ENCODE results near the gene WNT6. TPM values are rescaled to one million over a fixed set of nuclear protein-coding genes. Genes with fewer than 3 reads are reported as not detected.

Gene WNT6
- total RNA-seq, 4 donors from 2014 or later = 0.73 to 0.76 TPM; not detected in 2

DNA sequence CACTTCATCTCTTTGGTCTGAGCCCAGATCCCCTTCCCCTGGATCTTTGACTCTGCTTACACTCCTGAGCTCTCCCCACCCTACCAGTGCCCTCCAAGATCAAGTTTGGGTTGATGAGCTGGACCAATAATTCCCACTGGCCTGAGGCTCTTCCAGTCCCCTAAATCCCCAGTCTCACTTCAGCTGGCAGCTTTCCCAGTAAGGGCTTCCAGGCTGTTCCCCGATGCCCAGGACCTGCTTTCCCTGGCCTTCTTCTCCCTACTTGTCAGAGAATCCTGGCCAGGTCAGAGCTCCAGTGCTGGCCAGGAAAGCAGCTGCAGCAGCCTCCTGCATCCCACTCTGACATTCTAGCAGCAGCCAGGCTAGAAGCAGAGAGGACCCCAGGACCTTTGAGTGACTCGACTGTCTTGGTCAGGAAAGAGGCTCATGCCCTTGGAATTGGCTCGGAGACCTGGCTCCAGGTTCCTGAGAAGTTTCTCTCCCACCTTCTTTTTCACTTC, 3.5 kb downstream of the WNT6 start:
- H3K4me1 ChIP-seq = peaks cover 15 to 46% (median 21%) of the 10 kb centered on the region in 3 donors
- intact Hi-C loops (cut with DNase I) = no loop called here
- 56 to 67% methylated on average over 2 to 3 of the region's 3 CpGs for WGBS, 2 donors
- no peaks in the 10 kb centered on the region for H3K9me3 ChIP-seq
- no peak overlapping the region for H3K4me3 ChIP-seq
- H3K36me3 ChIP-seq = no peaks in the 10 kb centered on the region
- DNase-seq = no peak
- no peak overlapping the region for H3K27ac ChIP-seq
- H3K27me3 ChIP-seq = peaks cover 18 to 100% (median 31%) of the 10 kb centered on the region in 4 donors
- TF ChIP-seq, protein P1, sequence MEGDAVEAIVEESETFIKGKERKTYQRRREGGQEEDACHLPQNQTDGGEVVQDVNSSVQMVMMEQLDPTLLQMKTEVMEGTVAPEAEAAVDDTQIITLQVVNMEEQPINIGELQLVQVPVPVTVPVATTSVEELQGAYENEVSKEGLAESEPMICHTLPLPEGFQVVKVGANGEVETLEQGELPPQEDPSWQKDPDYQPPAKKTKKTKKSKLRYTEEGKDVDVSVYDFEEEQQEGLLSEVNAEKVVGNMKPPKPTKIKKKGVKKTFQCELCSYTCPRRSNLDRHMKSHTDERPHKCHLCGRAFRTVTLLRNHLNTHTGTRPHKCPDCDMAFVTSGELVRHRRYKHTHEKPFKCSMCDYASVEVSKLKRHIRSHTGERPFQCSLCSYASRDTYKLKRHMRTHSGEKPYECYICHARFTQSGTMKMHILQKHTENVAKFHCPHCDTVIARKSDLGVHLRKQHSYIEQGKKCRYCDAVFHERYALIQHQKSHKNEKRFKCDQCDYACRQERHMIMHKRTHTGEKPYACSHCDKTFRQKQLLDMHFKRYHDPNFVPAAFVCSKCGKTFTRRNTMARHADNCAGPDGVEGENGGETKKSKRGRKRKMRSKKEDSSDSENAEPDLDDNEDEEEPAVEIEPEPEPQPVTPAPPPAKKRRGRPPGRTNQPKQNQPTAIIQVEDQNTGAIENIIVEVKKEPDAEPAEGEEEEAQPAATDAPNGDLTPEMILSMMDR (IDR thresholded peaks at IDR 0.05) = no peak
- TF ChIP-seq POLR2A (IDR thresholded peaks at IDR 0.05) = no peak

DNA sequence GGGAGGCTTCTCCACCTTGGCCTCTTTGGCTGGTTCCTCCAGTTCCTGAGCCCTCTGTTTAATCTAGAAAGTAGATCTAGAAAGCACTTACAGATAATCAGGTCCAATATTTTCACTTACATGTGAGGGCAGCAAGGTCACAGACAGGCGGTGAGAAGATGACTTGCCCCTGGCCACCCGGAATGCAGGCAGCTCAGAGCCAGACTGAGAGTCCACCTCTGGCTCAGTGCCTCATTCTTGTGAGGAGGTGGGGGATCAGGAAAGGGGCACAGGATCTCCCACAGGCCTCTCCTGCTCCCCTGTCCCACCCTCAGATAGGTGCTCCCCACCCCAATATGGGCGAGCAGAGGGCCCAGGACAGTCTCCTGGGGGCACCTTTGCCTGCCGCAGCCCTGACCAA, 5.8 kb downstream of the WNT6 start:
- H3K27me3 ChIP-seq = peaks cover 5 to 99% (median 16%) of the 10 kb centered on the region in 4 donors
- 65% methylated on average over 3 of the region's 4 CpGs; no CpG with 5 or more reads in 1 of the 2 donors for WGBS, 2 donors

DNA sequence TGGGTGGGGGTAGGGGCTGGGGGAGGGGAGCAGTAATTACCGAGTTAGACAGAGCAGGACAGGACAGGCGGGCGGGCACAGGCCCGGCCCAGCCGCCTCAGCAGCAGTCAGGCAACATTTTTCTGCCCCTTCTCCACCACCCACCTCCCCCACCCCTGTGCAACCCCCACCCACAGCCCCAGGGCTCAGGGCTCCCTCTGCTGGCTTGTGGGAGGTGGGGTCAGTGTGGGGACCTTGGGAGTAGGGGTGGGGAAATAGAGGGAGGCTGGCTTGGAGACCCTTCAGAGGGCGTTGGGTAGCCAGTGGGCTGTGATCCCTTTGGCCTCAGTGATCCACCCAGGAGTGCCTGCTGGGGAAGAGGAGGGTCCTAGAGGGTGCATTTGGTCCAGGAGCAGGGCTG, 6.4 kb downstream of the WNT6 start:
- Histone ChIP-seq H3K4me3 (no peak overlapping the region), H3K4me1 (peaks cover 0 to 23% (median 0%) of the 10 kb centered on the region in 3 donors), H3K36me3 (no peaks in the 10 kb centered on the region), H3K27ac (peak overlapping the region in 1 of 4 donors; percentile 21), H3K9me3 (no peaks in the 10 kb centered on the region), H3K27me3 (peaks cover 0 to 99% (median 10%) of the 10 kb centered on the region in 4 donors)
- WGBS, 2 donors = 19 to 36% methylated on average over 3 to 6 of the region's 6 CpGs
- no peak for DNase-seq
- no peak for TF ChIP-seq POLR2A (IDR thresholded peaks at IDR 0.05)
- TF ChIP-seq, protein P1 (IDR thresholded peaks at IDR 0.05) = no peak
- intact Hi-C loops (cut with DNase I) = no loop called here

More for the DNA sequence above, 5.8 kb downstream of the WNT6 start:
- no peak overlapping the region for H3K4me3 ChIP-seq
- peak overlapping the region in 1 of 4 donors; percentile 21 for H3K27ac ChIP-seq
- no peaks in the 10 kb centered on the region for H3K36me3 ChIP-seq
- TF ChIP-seq POLR2A (IDR thresholded peaks at IDR 0.05) = no peak
- TF ChIP-seq, protein P1 (IDR thresholded peaks at IDR 0.05) = no peak
- peaks cover 5 to 27% (median 6%) of the 10 kb centered on the region in 3 donors for H3K4me1 ChIP-seq
- intact Hi-C loops (cut with DNase I) = no loop called here
- no peaks in the 10 kb centered on the region for H3K9me3 ChIP-seq
- DNase-seq = no peak

- Histone ChIP-seq H3K4me3 (no peak overlapping the region), H3K4me1 (peaks cover 0 to 28% (median 0%) of the 10 kb centered on the region in 3 donors), H3K9me3 (no peaks in the 10 kb centered on the region), H3K36me3 (no peaks in the 10 kb centered on the region), H3K27me3 (peaks cover 0 to 99% (median 2%) of the 10 kb centered on the region in 4 donors), H3K27ac (peak overlapping the region in 1 of 4 donors; percentile 21)
- TF ChIP-seq, protein P1 (IDR thresholded peaks at IDR 0.05) = no peak
- no peak for TF ChIP-seq POLR2A (IDR thresholded peaks at IDR 0.05)
- DNase-seq = no peak
- intact Hi-C loops (cut with DNase I) = no loop called here
- WGBS, 2 donors = 65 to 83% methylated on average over 3 of the region's 6 CpGs
Measured at GRCh38 chr2:218867900-218868299, 8.3 kb downstream of the WNT6 start.

GRCh38 chr2:218869064-218869463, 9.5 kb downstream of the WNT6 start:
- intact Hi-C loops (cut with DNase I) = no loop called here
- Histone ChIP-seq H3K36me3 (no peaks in the 10 kb centered on the region), H3K27ac (no peak overlapping the region), H3K9me3 (no peaks in the 10 kb centered on the region), H3K4me1 (peaks cover 0 to 37% (median 0%) of the 10 kb centered on the region in 3 donors), H3K4me3 (no peak overlapping the region), H3K27me3 (peaks cover 0 to 99% (median 0%) of the 10 kb centered on the region in 4 donors)
- TF ChIP-seq POLR2A (IDR thresholded peaks at IDR 0.05) = no peak
- TF ChIP-seq, protein P1 (IDR thresholded peaks at IDR 0.05) = no peak
- WGBS, 2 donors = 81 to 90% methylated on average over 9 of the region's 9 CpGs
- no peak for DNase-seq

Data from esophagus squamous epithelium (tissue), 5 donors.